Neuronal stem cell (in vitro differentiated cells): ENCODE data around the gene CD72.

Source experiments
- DNase-seq: peaks from one replicate; pipeline ENCODE4 v3.0.0-alpha.2; 2013; ENCODE audit warnings: low spot score
- H2AFZ ChIP-seq: one replicate; pipeline ENCODE4 v1.6.1; 2013; ENCODE audit warnings: mild to moderate bottlenecking, low read length, inconsistent platforms
- H2AK5ac ChIP-seq: 2 replicates; pipeline ENCODE4 v1.6.1; 2013; ENCODE audit warnings: low read depth, mild to moderate bottlenecking, inconsistent platforms, low read length, moderate library complexity, mixed read lengths
- H2BK120ac ChIP-seq: 2 replicates; pipeline ENCODE4 v1.6.1; 2013; ENCODE audit warnings: low read depth, mild to moderate bottlenecking, inconsistent platforms, low read length, moderate library complexity, mixed read lengths
- H2BK12ac ChIP-seq: one replicate; pipeline ENCODE4 v1.6.1; 2013; ENCODE audit warnings: low read length, inconsistent platforms
- H2BK15ac ChIP-seq: 2 replicates; pipeline ENCODE4 v1.6.1; 2013; ENCODE audit warnings: mild to moderate bottlenecking, low read length, inconsistent platforms, mixed read lengths
- H2BK5ac ChIP-seq: one replicate; pipeline ENCODE4 v1.6.1; 2013; ENCODE audit warnings: inconsistent platforms, mild to moderate bottlenecking, low read length, moderate library complexity
- H3K14ac ChIP-seq: one replicate; pipeline ENCODE4 v1.6.1; 2013; ENCODE audit warnings: low read length, inconsistent platforms
- H3K18ac ChIP-seq: 2 replicates; pipeline ENCODE4 v1.6.1; 2013; ENCODE audit warnings: low read length, inconsistent platforms
- H3K23ac ChIP-seq: 2 replicates; pipeline ENCODE4 v1.6.1; 2013; ENCODE audit warnings: low read depth, mild to moderate bottlenecking, mixed read lengths, low read length, inconsistent platforms; ENCODE audit not compliant: poor library complexity
- H3K27ac ChIP-seq: replicated peaks from 3 replicates; pipeline ENCODE4 v1.5.1; 2013; ENCODE audit warnings: low read length, inconsistent platforms
- H3K27me3 ChIP-seq, 3 experiments: 2 replicates each; pipeline ENCODE4 v1.6.1; 2013; ENCODE audit warnings: low read length in 3 of 3, mild to moderate bottlenecking in 2 of 3, inconsistent platforms in 1 of 3, low read depth in 1 of 3, mixed read lengths in 1 of 3, moderate library complexity in 1 of 3; ENCODE audit not compliant: control insufficient read depth in 3 of 3, insufficient read depth in 3 of 3
- H3K36me3 ChIP-seq, 2 donors: replicated peaks in 1 of 2; 2 replicates each; pipeline ENCODE4 v1.6.1; 2013; ENCODE audit warnings: low read length in 2 of 2; ENCODE audit not compliant: control insufficient read depth in 2 of 2, insufficient read depth in 2 of 2
- H3K4ac ChIP-seq: 2 replicates; pipeline ENCODE4 v1.6.1; 2013; ENCODE audit warnings: inconsistent platforms, mild to moderate bottlenecking, low read length, moderate library complexity
- H3K4me1 ChIP-seq, 2 donors: 1 replicate in 1 of 2; 2 replicates in 1 of 2; pipeline ENCODE4 v1.6.1; 2013; ENCODE audit warnings: low read length in 2 of 2, low read depth in 1 of 2; ENCODE audit not compliant: control insufficient read depth in 2 of 2, insufficient read depth in 1 of 2
- H3K4me2 ChIP-seq: one replicate; pipeline ENCODE4 v1.6.1; 2013; ENCODE audit warnings: mild to moderate bottlenecking, low read length, inconsistent platforms; ENCODE audit not compliant: insufficient read depth, poor library complexity, severe bottlenecking
- H3K4me3 ChIP-seq, 2 donors: 2 replicates each; pipeline ENCODE4 v1.5.1; 2013; ENCODE audit warnings: low read length in 2 of 2, mild to moderate bottlenecking in 2 of 2, inconsistent platforms in 1 of 2, moderate library complexity in 1 of 2
- H3K79me1 ChIP-seq: one replicate; pipeline ENCODE4 v1.6.1; 2013; ENCODE audit warnings: low read depth, mild to moderate bottlenecking, inconsistent platforms, low read length, moderate library complexity
- H3K9ac ChIP-seq: one replicate; pipeline ENCODE4 v1.6.1; 2013; ENCODE audit warnings: mild to moderate bottlenecking, low read depth, low read length, inconsistent platforms; ENCODE audit not compliant: poor library complexity
- H3K9me3 ChIP-seq, 2 donors: replicated peaks in 1 of 2; 2 replicates each; pipeline versions ENCODE3 to v1.6.1; 2013; ENCODE audit warnings: low read length in 2 of 2, mild to moderate bottlenecking in 2 of 2, inconsistent platforms in 1 of 2, low read depth in 1 of 2, mixed read lengths in 1 of 2, moderate library complexity in 1 of 2; ENCODE audit not compliant: control insufficient read depth in 2 of 2, insufficient read depth in 1 of 2
- H4K8ac ChIP-seq: one replicate; pipeline ENCODE4 v1.6.1; 2013; ENCODE audit warnings: low read depth, mild to moderate bottlenecking, inconsistent platforms, low read length, moderate library complexity
- H4K91ac ChIP-seq: one replicate; pipeline ENCODE4 v1.6.1; 2013; ENCODE audit warnings: low read length, low read depth, mild to moderate bottlenecking, inconsistent platforms; ENCODE audit not compliant: poor library complexity
- WGBS, 2 donors: extraction: QIAGEN DNeasy Blood & Tissue Kit; methylation state at CpG; one replicate each; pipeline ENCODE4 v1.1.7; 2013; ENCODE audit warnings: missing lambda C conversion rate in 2 of 2, mixed read lengths in 1 of 2; ENCODE audit not compliant: insufficient read length in 2 of 2, insufficient replicate concordance in 1 of 2; ENCODE audit errors: extremely low coverage in 2 of 2; 5-methylcytosine and 5-hydroxymethylcytosine counted together

Gene CD72

DNA sequence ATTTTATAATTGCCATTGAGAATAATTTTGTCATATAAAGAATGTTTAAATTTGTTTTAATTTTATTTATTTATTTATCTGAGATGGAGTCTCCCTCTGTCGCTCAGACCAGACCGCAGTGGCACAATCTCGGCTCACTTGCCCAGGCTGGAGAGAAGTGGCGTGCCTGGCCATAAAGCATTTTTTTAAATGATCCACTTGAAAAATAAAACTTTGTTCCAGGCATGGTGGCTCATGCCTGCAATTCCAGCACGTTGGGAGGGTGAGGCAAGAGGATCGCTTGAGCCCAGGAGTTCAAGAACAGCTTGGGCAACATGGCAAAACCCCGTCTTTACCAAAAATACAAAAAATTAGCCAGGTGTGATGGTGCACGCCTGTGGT, 34.6 kb upstream of the CD72 start:
- no peak overlapping the region for H3K14ac ChIP-seq
- no peak overlapping the region for H4K8ac ChIP-seq
- no CpG with 5 or more reads among the region's 8 CpGs for WGBS, 2 donors
- no peaks in the 10 kb centered on the region for H3K27me3 ChIP-seq
- no peak overlapping the region for H3K9ac ChIP-seq
- H3K36me3 ChIP-seq = no peaks in the 10 kb centered on the region
- no peak overlapping the region for H2BK15ac ChIP-seq
- no peak overlapping the region for H2AK5ac ChIP-seq
- peaks cover 3 to 6% of the 10 kb centered on the region in 2 donors for H3K4me1 ChIP-seq
- H2AFZ ChIP-seq = no peak overlapping the region
- no peak overlapping the region for H3K18ac ChIP-seq
- H3K4me3 ChIP-seq = no peak overlapping the region
- H4K91ac ChIP-seq = no peak overlapping the region
- no peak overlapping the region for H3K4ac ChIP-seq
- no peak for DNase-seq
- H3K23ac ChIP-seq = no peak overlapping the region
- no peaks in the 10 kb centered on the region for H3K9me3 ChIP-seq
- H2BK120ac ChIP-seq = no peak overlapping the region
- no peaks in the 10 kb centered on the region for H3K79me1 ChIP-seq
- H3K4me2 ChIP-seq = no peak overlapping the region
- H3K27ac ChIP-seq = no peak overlapping the region
- H2BK5ac ChIP-seq = no peak overlapping the region
- H2BK12ac ChIP-seq = no peak overlapping the region

DNA sequence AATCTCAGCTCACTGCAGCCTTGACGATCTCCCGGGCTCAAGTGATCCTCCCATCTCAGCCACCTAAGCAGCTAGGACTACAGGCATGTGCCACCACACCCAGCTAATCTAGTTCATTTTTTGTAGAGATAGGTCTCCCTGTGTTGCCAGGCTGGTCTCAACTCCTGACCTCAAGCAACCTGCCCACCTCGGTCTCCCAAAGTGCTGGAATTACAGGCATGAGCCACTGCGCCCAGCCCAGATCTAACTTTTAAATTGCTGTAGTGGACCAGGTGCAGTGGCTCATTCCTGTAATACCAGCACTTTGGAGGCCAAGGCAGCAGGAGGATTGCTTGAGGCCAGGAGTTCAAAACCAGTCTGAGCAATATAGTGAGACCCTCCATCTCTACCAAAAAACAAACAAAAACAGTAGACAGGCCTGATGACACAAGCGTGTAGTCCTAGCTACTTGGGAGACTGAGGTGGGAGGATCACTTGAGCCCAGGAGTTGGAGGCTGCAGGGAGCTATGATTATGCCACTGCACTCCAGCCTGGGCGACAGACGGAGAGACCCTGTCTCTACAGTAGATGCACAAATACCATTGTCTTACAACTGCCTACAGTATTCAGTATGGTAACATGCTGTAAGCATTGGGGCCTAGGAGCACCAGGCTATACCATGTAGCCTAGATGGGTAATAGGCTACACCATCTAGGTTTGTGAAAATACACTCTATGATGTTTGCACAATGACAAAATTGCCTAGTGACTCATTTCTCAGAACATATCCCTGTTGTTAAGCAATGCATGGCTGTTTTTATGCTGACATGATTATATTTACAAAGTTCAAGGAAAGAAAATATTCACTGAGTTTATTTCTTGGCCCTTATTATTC, 34.0 kb upstream of the CD72 start:
- no CpG with 5 or more reads among the region's 7 CpGs for WGBS, 2 donors
- Histone ChIP-seq H3K27me3 (no peaks in the 10 kb centered on the region), H3K4me3 (no peak overlapping the region)

GRCh38 chr9:35650341-35651158, 32.3 kb upstream of the CD72 start, which contains the start of gene SIT1:
Gene SIT1, minus strand, starts transcription at chr9:35650931. Its CDS starts 78 bp downstream, at chr9:35650853.
- no peaks in the 10 kb centered on the region for H3K36me3 ChIP-seq
- H4K8ac ChIP-seq = no peak within 1 kb of the TSS
- no peak for DNase-seq
- H2BK120ac ChIP-seq = peak within 1 kb of the TSS; percentile 7
- peak within 1 kb of the TSS; percentile 29 for H3K18ac ChIP-seq
- peak within 1 kb of the TSS; percentile 14 for H2BK12ac ChIP-seq
- no peak within 1 kb of the TSS for H3K4ac ChIP-seq
- H3K9ac ChIP-seq = peak within 1 kb of the TSS; percentile 1
- no peaks in the 10 kb centered on the region for H3K27me3 ChIP-seq
- H3K23ac ChIP-seq = no peak within 1 kb of the TSS
- peak within 1 kb of the TSS; percentile 76 for H2AK5ac ChIP-seq
- H3K27ac ChIP-seq = no peak within 1 kb of the TSS
- H2BK5ac ChIP-seq = peak within 1 kb of the TSS; percentile 31
- peak within 1 kb of the TSS; percentile 62 for H4K91ac ChIP-seq
- H3K79me1 ChIP-seq = no peaks in the 10 kb centered on the region
- H3K9me3 ChIP-seq = no peaks in the 10 kb centered on the region
- no peak within 1 kb of the TSS for H3K4me2 ChIP-seq
- no peak within 1 kb of the TSS for H3K4me3 ChIP-seq
- no CpG with 5 or more reads among the region's 22 CpGs for WGBS, 2 donors
- H3K14ac ChIP-seq = no peak within 1 kb of the TSS
- peak within 1 kb of the TSS; percentile 84 for H2BK15ac ChIP-seq
- peaks cover 0 to 5% of the 10 kb centered on the region in 2 donors for H3K4me1 ChIP-seq
- H2AFZ ChIP-seq = peak within 1 kb of the TSS; percentile 8

More for the DNA sequence above, 34.0 kb upstream of the CD72 start:
- no peak overlapping the region for H2BK15ac ChIP-seq
- H3K23ac ChIP-seq = no peak overlapping the region
- no peak overlapping the region for H4K8ac ChIP-seq
- H3K4me1 ChIP-seq = peaks cover 3 to 5% of the 10 kb centered on the region in 2 donors
- H3K36me3 ChIP-seq = no peaks in the 10 kb centered on the region
- H3K14ac ChIP-seq = no peak overlapping the region
- H2AFZ ChIP-seq = no peak overlapping the region
- no peak overlapping the region for H2BK120ac ChIP-seq
- H2AK5ac ChIP-seq = no peak overlapping the region
- no peaks in the 10 kb centered on the region for H3K9me3 ChIP-seq
- H3K27ac ChIP-seq = no peak overlapping the region
- H3K18ac ChIP-seq = no peak overlapping the region
- H3K79me1 ChIP-seq = no peaks in the 10 kb centered on the region
- no peak overlapping the region for H3K9ac ChIP-seq
- no peak overlapping the region for H3K4me2 ChIP-seq
- H2BK12ac ChIP-seq = no peak overlapping the region
- H2BK5ac ChIP-seq = no peak overlapping the region
- H3K4ac ChIP-seq = no peak overlapping the region
- DNase-seq = no peak
- no peak overlapping the region for H4K91ac ChIP-seq
